ENCODE measurements around the gene CAST. TPM values are rescaled to one million over a fixed set of nuclear protein-coding genes. Genes with fewer than 3 reads are reported as not detected.

Gene CAST
- total RNA-seq, 2 experiments from 2014 or later, result 40.5 to 90.1 TPM

DNA sequence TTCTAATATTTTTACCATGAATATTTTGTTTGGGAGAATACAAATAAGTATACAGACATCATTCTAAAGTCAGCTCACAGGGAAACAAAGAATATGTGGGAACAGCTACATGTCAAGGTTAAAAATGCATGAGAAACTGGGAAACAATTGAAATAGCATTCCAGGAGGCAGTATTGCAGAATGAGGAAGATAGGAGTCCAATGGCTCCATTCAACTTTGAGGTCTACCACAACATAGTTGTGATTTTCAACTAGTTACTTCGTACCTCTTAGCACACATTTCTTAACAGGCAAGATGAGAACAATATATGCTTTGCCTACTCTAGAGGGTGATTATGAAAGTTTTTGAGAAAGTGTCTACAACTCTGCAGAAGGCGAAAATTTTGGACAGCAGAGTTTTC lies 35.2 kb upstream of the CAST start:
- no peak for TF ChIP-seq EZH2phosphoT487 (IDR thresholded peaks at IDR 0.05; ENCODE audit: borderline replicate concordance, low read depth, low read length)
- TF ChIP-seq, protein P1, sequence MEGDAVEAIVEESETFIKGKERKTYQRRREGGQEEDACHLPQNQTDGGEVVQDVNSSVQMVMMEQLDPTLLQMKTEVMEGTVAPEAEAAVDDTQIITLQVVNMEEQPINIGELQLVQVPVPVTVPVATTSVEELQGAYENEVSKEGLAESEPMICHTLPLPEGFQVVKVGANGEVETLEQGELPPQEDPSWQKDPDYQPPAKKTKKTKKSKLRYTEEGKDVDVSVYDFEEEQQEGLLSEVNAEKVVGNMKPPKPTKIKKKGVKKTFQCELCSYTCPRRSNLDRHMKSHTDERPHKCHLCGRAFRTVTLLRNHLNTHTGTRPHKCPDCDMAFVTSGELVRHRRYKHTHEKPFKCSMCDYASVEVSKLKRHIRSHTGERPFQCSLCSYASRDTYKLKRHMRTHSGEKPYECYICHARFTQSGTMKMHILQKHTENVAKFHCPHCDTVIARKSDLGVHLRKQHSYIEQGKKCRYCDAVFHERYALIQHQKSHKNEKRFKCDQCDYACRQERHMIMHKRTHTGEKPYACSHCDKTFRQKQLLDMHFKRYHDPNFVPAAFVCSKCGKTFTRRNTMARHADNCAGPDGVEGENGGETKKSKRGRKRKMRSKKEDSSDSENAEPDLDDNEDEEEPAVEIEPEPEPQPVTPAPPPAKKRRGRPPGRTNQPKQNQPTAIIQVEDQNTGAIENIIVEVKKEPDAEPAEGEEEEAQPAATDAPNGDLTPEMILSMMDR (conservative IDR thresholded peaks at IDR 0.05; ENCODE audit: low read length), result no peak
- ChIA-PET CTCF (ENCODE audit: unreplicated experiment) (interaction anchor here (0.6 kb wide), 1 partner anchor 304 kb away, joined by 3 read pairs; no protein-coding TSS in a partner anchor), POLR2A (no interaction called here)

DNA sequence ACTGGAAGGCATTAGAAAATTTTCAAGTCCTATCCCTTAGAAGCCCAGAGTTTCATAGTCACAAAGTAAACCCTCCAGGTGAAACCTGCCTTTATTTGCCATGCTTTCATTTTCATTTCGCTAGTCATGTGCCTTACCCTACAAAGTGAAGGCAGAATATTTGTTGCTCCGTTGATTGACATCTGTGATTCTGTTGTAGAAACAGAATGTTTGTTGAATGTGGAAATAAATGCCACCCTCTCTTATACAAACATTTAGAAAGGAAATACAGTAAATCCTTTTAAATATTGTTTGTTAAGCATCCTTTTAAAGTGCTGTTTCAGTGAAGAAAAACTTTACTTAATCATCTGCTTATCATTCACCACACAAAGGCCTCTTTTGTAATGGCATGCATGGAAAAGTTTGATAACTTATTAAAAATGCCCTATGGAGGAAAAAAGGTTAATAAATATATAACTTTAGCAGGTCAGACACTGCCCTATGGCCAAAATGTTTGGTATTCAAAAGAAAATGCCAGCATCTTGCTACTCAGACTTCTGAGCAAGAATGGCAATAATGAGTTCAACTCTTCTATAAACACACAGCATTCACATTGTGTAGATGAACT lies 34.3 kb upstream of the CAST start:
- no peak for TF ChIP-seq EZH2phosphoT487 (IDR thresholded peaks at IDR 0.05; ENCODE audit: borderline replicate concordance, low read depth, low read length)
- TF ChIP-seq, protein P1 (conservative IDR thresholded peaks at IDR 0.05; ENCODE audit: low read length), result no peak
- no TSS peak for BruUV-seq (replicated peaks)
- POLR2A ChIA-PET, result no interaction called here
- Histone ChIP-seq H2AFZ (ENCODE audit: low read length) (no peak overlapping the region), H3K4me3 (ENCODE audit: low read depth, low read length, poor library complexity, severe bottlenecking) (no peak overlapping the region), H3K9me3 (ENCODE audit: low read length) (no peaks in the 10 kb centered on the region), H3K4me1 (ENCODE audit: insufficient read depth, low read length, poor library complexity, severe bottlenecking) (no peaks in the 10 kb centered on the region), H3K9me2 (ENCODE audit: insufficient read depth, low read length) (no peaks in the 10 kb centered on the region), H4K20me1 (ENCODE audit: insufficient read depth, low read length) (no peaks in the 10 kb centered on the region), H3K36me3 (ENCODE audit: insufficient read depth, low read length) (no peaks in the 10 kb centered on the region), H3K79me2 (ENCODE audit: insufficient read depth, low read depth, low read length) (no peaks in the 10 kb centered on the region), H3K4me2 (ENCODE audit: low read length) (peak overlapping the region; percentile 6; the same call in 1 of the 2 replicates), H3K27ac (ENCODE audit: low read depth, low read length, poor library complexity, severe bottlenecking) (no peak overlapping the region)
- intact Hi-C loops (cut with micrococcal nuclease; ENCODE audit: unreplicated experiment), result no loop called here
- no peak for DNase-seq (ENCODE audit: low spot score)
- CTCF ChIA-PET (ENCODE audit: unreplicated experiment), result no interaction called here

More for the DNA sequence above, 35.2 kb upstream of the CAST start:
- H2AFZ ChIP-seq (ENCODE audit: low read length), result no peak overlapping the region
- H3K9me2 ChIP-seq (ENCODE audit: insufficient read depth, low read length), result no peaks in the 10 kb centered on the region
- no peaks in the 10 kb centered on the region for H4K20me1 ChIP-seq (ENCODE audit: insufficient read depth, low read length)
- BruUV-seq (replicated peaks), result no TSS peak
- no peaks in the 10 kb centered on the region for H3K79me2 ChIP-seq (ENCODE audit: insufficient read depth, low read depth, low read length)
- intact Hi-C loops (cut with micrococcal nuclease; ENCODE audit: unreplicated experiment), result no loop called here
- no peak overlapping the region for H3K27ac ChIP-seq (ENCODE audit: low read depth, low read length, poor library complexity, severe bottlenecking)
- H3K4me1 ChIP-seq (ENCODE audit: insufficient read depth, low read length, poor library complexity, severe bottlenecking), result no peaks in the 10 kb centered on the region
- no peaks in the 10 kb centered on the region for H3K9me3 ChIP-seq (ENCODE audit: low read length)
- H3K4me3 ChIP-seq (ENCODE audit: low read depth, low read length, poor library complexity, severe bottlenecking), result no peak overlapping the region
- DNase-seq (ENCODE audit: low spot score), result no peak
- no peaks in the 10 kb centered on the region for H3K36me3 ChIP-seq (ENCODE audit: insufficient read depth, low read length)
- H3K4me2 ChIP-seq (ENCODE audit: low read length), result no peak overlapping the region

DNA sequence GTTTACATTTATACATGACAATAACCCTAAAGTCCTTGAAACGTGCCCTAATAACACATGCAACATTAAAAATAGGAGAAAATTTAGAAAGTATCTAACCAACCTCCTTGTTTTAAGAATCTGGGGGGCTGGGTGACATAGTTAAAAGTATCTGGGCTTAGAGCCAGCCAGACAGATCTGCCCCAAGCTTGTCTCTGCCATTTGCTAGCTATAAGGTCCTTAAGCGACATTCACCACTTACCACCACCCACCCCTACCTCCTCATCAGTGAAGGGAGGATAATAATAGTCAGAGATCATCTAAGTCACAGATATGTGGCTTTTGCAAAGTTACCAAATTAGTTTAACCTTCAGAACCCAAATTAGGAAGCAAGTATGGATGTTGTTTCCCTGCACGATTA lies 33.8 kb upstream of the CAST start:
- H3K9me2 ChIP-seq (ENCODE audit: insufficient read depth, low read length), result no peaks in the 10 kb centered on the region
- DNase-seq (ENCODE audit: low spot score), result no peak
- ChIA-PET POLR2A (no interaction called here), CTCF (ENCODE audit: unreplicated experiment) (no interaction called here)
- H4K20me1 ChIP-seq (ENCODE audit: insufficient read depth, low read length), result no peaks in the 10 kb centered on the region
- H3K27ac ChIP-seq (ENCODE audit: low read depth, low read length, poor library complexity, severe bottlenecking), result no peak overlapping the region
- H3K4me3 ChIP-seq (ENCODE audit: low read depth, low read length, poor library complexity, severe bottlenecking), result no peak overlapping the region
- no peaks in the 10 kb centered on the region for H3K79me2 ChIP-seq (ENCODE audit: insufficient read depth, low read depth, low read length)
- H2AFZ ChIP-seq (ENCODE audit: low read length), result no peak overlapping the region
- TF ChIP-seq, protein P1 (conservative IDR thresholded peaks at IDR 0.05; ENCODE audit: low read length), result no peak
- TF ChIP-seq EZH2phosphoT487 (IDR thresholded peaks at IDR 0.05; ENCODE audit: borderline replicate concordance, low read depth, low read length), result no peak
- no peaks in the 10 kb centered on the region for H3K9me3 ChIP-seq (ENCODE audit: low read length)
- no TSS peak for BruUV-seq (replicated peaks)
- H3K4me1 ChIP-seq (ENCODE audit: insufficient read depth, low read length, poor library complexity, severe bottlenecking), result no peaks in the 10 kb centered on the region
- H3K36me3 ChIP-seq (ENCODE audit: insufficient read depth, low read length), result no peaks in the 10 kb centered on the region
- intact Hi-C loops (cut with micrococcal nuclease; ENCODE audit: unreplicated experiment), result no loop called here
- no peak overlapping the region for H3K4me2 ChIP-seq (ENCODE audit: low read length)

Data from OCI-LY7 (cell line).